Mucosa of descending colon (tissue), 3 donors: ENCODE results near the gene PDS5A. TPM values are rescaled to one million over a fixed set of nuclear protein-coding genes. Genes with fewer than 3 reads are reported as not detected.

Source experiments
- ATAC-seq: fragments of 200-7000 bp; cut with Tn5 transposase; one replicate; pipeline ENCODE4 v1.9.1; 2020; ENCODE audit warnings: mild to moderate bottlenecking, moderate library complexity
- DNase-seq, 3 donors: peaks; one replicate each; pipeline ENCODE4 v3.0.0-alpha.2; 2020
- H3K36me3 ChIP-seq: fragments of 200-600 bp; one replicate; pipeline ENCODE4 v1.8.0; 2021; ENCODE audit warnings: low read depth, mild to moderate bottlenecking
- H3K4me1 ChIP-seq: fragments of 200-600 bp; one replicate; pipeline ENCODE4 v1.8.0; 2021; ENCODE audit warnings: low read depth, mild to moderate bottlenecking
- H3K4me3 ChIP-seq: fragments of 200-600 bp; one replicate; pipeline ENCODE4 v1.8.0; 2021; ENCODE audit warnings: mild to moderate bottlenecking
- H3K9me3 ChIP-seq: fragments of 200-600 bp; one replicate; pipeline ENCODE4 v1.8.0; 2021; ENCODE audit warnings: mild to moderate bottlenecking
- intact Hi-C, 2 donors: fragments of 100-400 bp; cut with DNase I in 1 of 2; cut with micrococcal nuclease in 1 of 2; formaldehyde crosslinking; loops; one replicate each; pipeline versions ENCODE4 v1.11.0 to v1.11.1; 2022; cut with DNase I, micrococcal nuclease
- total RNA-seq, 3 donors: library from RNA; stranded (reverse); fragmentation: NEBNext Ultra II Directional in 2 of 3; extraction: Animal tissue kit (Norgen Biotek cat#: 25700) in 2 of 3; gene quantifications; one replicate each; pipeline versions ENCODE4 v1.2.1 to v1.2.4, GENCODE V29; 2021 to 2023
- TF ChIP-seq, protein P1 (sequence below): fragments of 200-600 bp; IDR thresholded peaks from one replicate; pipeline ENCODE4 v1.8.0; 2022; ENCODE audit warnings: antibody characterized with exemption, mild to moderate bottlenecking
- donor health status: DM: no; HTN: no; CAD: no; lungs with moderate emphysema.
- donor health status: DM: no; HTN: no; CAD: no.
- donor health status: DM: no; HTN: yes; CAD: no.

The PDS5A gene
- total RNA-seq, 3 donors from 2014 or later = 53.4 to 68.3 (median 64.7) TPM

DNA sequence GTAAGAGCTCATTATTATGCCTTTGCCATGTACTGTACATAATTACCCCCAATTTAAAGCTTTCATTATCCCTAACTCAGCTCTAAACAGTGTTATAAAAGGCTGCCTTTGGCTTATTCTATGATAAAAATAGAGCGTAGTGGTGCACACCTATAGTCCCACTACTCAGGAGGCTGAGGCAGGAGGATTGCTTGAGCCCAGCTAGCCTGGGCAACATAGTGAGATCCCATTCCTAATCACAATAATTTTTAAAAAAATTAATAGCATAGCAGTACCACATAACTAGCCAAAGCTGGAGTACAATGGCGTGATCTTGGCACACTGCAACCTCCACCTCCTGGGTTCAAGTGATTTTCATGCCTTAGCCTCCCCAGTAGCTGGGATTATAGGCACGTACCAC, 112.4 kb downstream of the PDS5A start:
- DNase-seq (no peak), ATAC-seq (no peak)
- H3K36me3 ChIP-seq = no peaks in the 10 kb centered on the region
- TF ChIP-seq, protein P1, sequence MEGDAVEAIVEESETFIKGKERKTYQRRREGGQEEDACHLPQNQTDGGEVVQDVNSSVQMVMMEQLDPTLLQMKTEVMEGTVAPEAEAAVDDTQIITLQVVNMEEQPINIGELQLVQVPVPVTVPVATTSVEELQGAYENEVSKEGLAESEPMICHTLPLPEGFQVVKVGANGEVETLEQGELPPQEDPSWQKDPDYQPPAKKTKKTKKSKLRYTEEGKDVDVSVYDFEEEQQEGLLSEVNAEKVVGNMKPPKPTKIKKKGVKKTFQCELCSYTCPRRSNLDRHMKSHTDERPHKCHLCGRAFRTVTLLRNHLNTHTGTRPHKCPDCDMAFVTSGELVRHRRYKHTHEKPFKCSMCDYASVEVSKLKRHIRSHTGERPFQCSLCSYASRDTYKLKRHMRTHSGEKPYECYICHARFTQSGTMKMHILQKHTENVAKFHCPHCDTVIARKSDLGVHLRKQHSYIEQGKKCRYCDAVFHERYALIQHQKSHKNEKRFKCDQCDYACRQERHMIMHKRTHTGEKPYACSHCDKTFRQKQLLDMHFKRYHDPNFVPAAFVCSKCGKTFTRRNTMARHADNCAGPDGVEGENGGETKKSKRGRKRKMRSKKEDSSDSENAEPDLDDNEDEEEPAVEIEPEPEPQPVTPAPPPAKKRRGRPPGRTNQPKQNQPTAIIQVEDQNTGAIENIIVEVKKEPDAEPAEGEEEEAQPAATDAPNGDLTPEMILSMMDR = no peak
- no peak overlapping the region for H3K4me3 ChIP-seq
- intact Hi-C loops = no loop called here
- H3K4me1 ChIP-seq = no peaks in the 10 kb centered on the region
- no peaks in the 10 kb centered on the region for H3K9me3 ChIP-seq

DNA sequence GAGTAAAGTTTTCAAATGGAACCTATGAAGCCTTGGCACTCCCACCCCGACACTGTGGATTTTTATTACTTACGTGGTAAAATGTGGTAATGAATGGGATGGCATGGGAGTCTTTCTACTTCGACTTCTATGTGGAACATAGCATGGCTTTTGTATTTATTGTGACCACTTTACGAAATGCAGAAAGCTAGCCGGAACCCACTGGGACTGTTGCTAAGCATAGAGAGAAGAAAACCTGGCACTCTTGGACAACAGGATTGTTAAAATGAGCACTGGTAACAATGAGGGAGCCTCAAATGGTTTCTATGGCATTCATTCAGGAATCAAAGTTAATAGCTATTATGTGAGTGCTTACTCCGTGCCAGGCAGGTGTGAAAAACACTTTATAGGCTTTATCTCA, 113.3 kb downstream of the PDS5A start:
- no peaks in the 10 kb centered on the region for H3K36me3 ChIP-seq
- no peaks in the 10 kb centered on the region for H3K4me1 ChIP-seq
- DNase-seq (no peak), ATAC-seq (no peak)
- no peak overlapping the region for H3K4me3 ChIP-seq
- TF ChIP-seq, protein P1 = no peak
- H3K9me3 ChIP-seq = no peaks in the 10 kb centered on the region
- intact Hi-C loops = no loop called here

DNA sequence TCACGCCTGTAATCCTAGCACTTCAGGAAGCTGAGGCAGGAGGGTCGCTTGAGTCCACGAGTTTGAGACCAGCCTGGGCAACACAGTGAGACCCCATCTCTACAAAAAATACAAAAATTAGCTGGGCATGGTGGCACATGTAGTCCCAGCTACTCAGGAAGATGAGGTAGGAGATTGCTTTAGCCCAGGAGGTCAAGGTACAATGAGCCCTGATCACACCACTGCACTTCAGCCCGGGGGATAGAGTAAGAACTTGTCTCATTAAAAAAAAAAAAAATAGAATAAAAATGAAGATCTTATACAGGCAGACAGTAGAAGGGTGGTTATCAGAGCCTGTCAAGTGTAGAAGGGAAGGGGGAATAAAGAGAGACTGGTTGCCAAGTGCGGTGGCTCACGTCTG, 116.9 kb downstream of the PDS5A start:
- intact Hi-C loops = no loop called here
- DNase-seq (no peak), ATAC-seq (no peak)
- TF ChIP-seq, protein P1 = no peak
- no peaks in the 10 kb centered on the region for H3K36me3 ChIP-seq
- H3K9me3 ChIP-seq = peaks cover 6% of the 10 kb centered on the region
- no peaks in the 10 kb centered on the region for H3K4me1 ChIP-seq
- no peak overlapping the region for H3K4me3 ChIP-seq

DNA sequence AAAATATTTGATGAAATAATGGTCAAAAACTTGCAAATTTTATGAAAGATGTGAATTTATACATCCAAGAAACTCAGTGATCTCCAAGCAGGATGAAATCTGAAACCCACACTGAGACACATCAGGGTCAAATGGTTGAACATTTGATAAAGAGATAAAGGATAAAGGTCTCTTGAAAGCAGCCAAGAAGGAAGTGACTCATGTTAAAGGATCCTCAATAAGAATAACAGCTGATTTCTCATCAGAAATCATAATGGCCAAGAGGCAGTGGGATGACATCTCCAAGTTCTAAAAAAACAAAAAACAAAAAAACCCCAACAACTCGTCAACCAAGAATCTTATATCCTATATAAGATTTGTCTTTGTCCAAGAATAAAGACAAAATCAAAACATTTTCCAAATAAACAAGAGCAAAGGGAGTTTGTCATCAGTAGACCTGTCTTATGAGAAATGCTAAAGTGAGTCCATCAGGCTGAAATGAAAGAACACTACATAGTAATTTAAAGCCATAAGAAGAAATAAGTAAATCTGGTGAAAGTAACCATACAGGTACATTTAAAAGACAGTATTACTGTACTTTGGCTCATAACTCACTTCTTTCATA, 121.7 kb downstream of the PDS5A start:
- TF ChIP-seq, protein P1 = no peak
- Histone ChIP-seq H3K4me1 (no peaks in the 10 kb centered on the region), H3K4me3 (no peak overlapping the region), H3K9me3 (peaks cover 7% of the 10 kb centered on the region), H3K36me3 (no peaks in the 10 kb centered on the region)
- no peak for DNase-seq
- intact Hi-C loops = no loop called here
- no peak for ATAC-seq

DNA sequence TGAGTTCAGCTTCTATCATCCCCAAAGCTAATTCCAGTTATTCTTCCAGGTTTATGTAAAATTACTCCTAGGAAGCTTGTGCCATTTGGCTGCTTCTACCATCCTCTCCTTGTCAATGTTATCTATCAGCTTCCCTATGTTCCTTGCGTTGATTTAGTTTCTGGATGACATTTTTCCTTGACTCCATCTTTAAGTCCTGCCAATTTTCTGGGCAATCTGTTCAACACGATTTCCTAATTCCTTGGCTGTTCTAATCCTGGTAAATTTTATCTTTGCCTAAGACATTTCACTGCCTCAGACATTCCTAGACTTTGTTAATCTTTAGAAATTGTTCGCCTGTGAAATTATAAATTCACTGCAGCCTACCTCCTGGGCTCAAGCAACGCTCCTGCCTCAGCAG, 125.1 kb downstream of the PDS5A start:
- H3K4me3 ChIP-seq = no peak overlapping the region
- no peaks in the 10 kb centered on the region for H3K4me1 ChIP-seq
- DNase-seq = no peak
- H3K9me3 ChIP-seq = peaks cover 7% of the 10 kb centered on the region
- no peak for ATAC-seq
- TF ChIP-seq, protein P1 = no peak
- H3K36me3 ChIP-seq = no peaks in the 10 kb centered on the region
- intact Hi-C loops = no loop called here

DNA sequence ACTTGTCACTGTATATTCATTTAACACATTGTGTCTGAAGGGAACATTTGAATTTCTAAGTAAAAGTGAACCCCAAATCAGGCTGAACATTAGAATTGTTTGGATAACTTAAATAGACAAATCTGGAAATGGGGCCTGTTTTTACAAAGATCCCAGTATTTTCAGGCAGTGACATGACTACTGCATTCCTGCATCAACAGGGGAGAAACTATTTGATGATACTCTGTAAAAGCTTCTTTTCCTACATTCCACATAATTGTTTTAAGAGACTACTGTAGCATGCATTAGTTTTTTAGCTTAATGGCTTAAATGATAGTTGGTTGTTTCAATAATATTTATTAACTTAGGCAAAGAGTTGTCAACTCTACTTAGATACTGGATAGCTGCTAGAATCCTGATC, 127.0 kb downstream of the PDS5A start:
- Histone ChIP-seq H3K4me3 (no peak overlapping the region), H3K4me1 (no peaks in the 10 kb centered on the region), H3K9me3 (peaks cover under 1% of the 10 kb centered on the region), H3K36me3 (no peaks in the 10 kb centered on the region)
- ATAC-seq = no peak
- no peak for DNase-seq
- TF ChIP-seq, protein P1 = no peak
- intact Hi-C loops = no loop called here
